ENCODE measurements around the gene SLC6A2. TPM values are rescaled to one million over a fixed set of nuclear protein-coding genes. Genes with fewer than 3 reads are reported as not detected.

The SLC6A2 gene
- total RNA-seq, 1 donor from 2014 or later: not detected

DNA sequence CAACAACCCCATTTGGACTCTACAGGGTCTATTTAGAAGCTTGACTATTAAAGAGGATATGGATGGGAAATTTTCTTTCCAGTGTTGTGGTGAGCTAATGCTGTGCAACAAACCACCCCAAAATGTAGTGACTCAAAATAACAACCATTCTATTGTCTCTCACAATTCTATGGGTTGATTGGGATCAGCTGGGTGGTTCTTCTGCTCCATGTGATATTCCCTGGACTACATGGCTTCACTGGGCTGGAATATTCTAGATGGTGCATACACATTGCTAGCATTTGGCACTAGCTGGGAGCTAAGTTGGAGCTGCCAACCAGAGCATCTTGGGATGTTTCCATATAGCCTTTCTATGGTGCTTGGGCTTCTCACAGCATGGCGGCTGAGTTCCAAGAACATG is 30.2 kb downstream of the SLC6A2 start:
- Histone ChIP-seq H3K27me3 (ENCODE audit: control insufficient read depth, insufficient read depth, low read length) (no peaks in the 10 kb centered on the region), H3K36me3 (ENCODE audit: control insufficient read depth, insufficient read depth, low read length) (no peaks in the 10 kb centered on the region), H3K4me3 (ENCODE audit: low read depth, low read length) (no peak overlapping the region)
- TF ChIP-seq, protein P1, sequence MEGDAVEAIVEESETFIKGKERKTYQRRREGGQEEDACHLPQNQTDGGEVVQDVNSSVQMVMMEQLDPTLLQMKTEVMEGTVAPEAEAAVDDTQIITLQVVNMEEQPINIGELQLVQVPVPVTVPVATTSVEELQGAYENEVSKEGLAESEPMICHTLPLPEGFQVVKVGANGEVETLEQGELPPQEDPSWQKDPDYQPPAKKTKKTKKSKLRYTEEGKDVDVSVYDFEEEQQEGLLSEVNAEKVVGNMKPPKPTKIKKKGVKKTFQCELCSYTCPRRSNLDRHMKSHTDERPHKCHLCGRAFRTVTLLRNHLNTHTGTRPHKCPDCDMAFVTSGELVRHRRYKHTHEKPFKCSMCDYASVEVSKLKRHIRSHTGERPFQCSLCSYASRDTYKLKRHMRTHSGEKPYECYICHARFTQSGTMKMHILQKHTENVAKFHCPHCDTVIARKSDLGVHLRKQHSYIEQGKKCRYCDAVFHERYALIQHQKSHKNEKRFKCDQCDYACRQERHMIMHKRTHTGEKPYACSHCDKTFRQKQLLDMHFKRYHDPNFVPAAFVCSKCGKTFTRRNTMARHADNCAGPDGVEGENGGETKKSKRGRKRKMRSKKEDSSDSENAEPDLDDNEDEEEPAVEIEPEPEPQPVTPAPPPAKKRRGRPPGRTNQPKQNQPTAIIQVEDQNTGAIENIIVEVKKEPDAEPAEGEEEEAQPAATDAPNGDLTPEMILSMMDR (IDR thresholded peaks at IDR 0.05; ENCODE audit: insufficient read depth, low read length, poor library complexity, severe bottlenecking): no peak
- DNase-seq (ENCODE audit: low read depth): no peak

GRCh38 chr16:55686671-55687070 is 30.9 kb downstream of the SLC6A2 start:
- TF ChIP-seq, protein P1 (IDR thresholded peaks at IDR 0.05; ENCODE audit: insufficient read depth, low read length, poor library complexity, severe bottlenecking): no peak
- DNase-seq (ENCODE audit: low read depth): no peak

GRCh38 chr16:55687802-55688201 is 32.0 kb downstream of the SLC6A2 start:
- TF ChIP-seq, protein P1 (IDR thresholded peaks at IDR 0.05; ENCODE audit: insufficient read depth, low read length, poor library complexity, severe bottlenecking): no peak
- Histone ChIP-seq H3K27me3 (ENCODE audit: control insufficient read depth, insufficient read depth, low read length) (no peaks in the 10 kb centered on the region), H3K4me3 (ENCODE audit: low read depth, low read length) (no peak overlapping the region), H3K36me3 (ENCODE audit: control insufficient read depth, insufficient read depth, low read length) (no peaks in the 10 kb centered on the region)
- no peak for DNase-seq (ENCODE audit: low read depth)

More at GRCh38 chr16:55686671-55687070, 30.9 kb downstream of the SLC6A2 start:
- H3K27me3 ChIP-seq (ENCODE audit: control insufficient read depth, insufficient read depth, low read length): no peaks in the 10 kb centered on the region
- no peaks in the 10 kb centered on the region for H3K36me3 ChIP-seq (ENCODE audit: control insufficient read depth, insufficient read depth, low read length)
- no peak overlapping the region for H3K4me3 ChIP-seq (ENCODE audit: low read depth, low read length)

DNA sequence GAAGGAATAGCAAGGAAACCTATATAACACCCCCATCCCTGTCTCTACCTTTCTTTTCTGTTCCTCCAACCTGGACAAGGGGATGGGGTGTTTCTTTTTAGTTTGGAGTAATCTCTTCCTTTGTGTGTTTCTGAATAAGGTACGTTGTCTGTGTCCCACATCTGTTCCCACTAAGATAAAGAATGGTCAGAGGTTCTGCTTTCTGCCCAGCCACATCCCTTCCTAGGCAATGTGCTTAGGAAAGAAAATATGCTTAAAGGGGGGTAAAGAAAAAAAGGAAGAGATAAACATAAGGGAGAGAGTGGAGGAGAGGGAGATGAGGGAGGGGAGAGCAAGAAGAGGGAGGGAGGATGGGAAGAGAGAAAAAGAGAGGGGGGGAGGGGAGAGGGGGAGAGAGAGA is 35.1 kb downstream of the SLC6A2 start:
- TF ChIP-seq, protein P1 (IDR thresholded peaks at IDR 0.05; ENCODE audit: insufficient read depth, low read length, poor library complexity, severe bottlenecking): no peak
- H3K36me3 ChIP-seq (ENCODE audit: control insufficient read depth, insufficient read depth, low read length): no peaks in the 10 kb centered on the region
- DNase-seq (ENCODE audit: low read depth): no peak
- no peak overlapping the region for H3K4me3 ChIP-seq (ENCODE audit: low read depth, low read length)
- H3K27me3 ChIP-seq (ENCODE audit: control insufficient read depth, insufficient read depth, low read length): no peaks in the 10 kb centered on the region

DNA sequence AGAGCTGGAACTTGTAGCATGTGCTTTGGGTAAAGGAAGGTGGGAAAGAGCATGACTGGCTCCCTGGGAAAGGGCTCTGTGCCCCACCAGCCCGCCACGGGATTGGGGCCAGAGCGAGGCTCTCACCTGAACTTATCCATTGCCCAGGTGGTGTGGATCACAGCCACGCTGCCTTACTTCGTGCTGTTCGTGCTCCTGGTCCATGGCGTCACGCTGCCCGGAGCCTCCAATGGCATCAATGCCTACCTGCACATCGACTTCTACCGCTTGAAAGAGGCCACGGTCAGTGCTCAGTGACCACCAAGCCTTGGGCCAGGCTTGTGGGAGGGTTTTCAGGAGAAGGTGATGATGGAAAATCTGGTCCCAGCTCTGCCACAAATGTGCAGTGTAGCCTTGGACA is 36.0 kb downstream of the SLC6A2 start:
- Histone ChIP-seq H3K4me3 (ENCODE audit: low read depth, low read length) (no peak overlapping the region), H3K36me3 (ENCODE audit: control insufficient read depth, insufficient read depth, low read length) (no peaks in the 10 kb centered on the region), H3K27me3 (ENCODE audit: control insufficient read depth, insufficient read depth, low read length) (no peaks in the 10 kb centered on the region)
- DNase-seq (ENCODE audit: low read depth): no peak
- TF ChIP-seq, protein P1 (IDR thresholded peaks at IDR 0.05; ENCODE audit: insufficient read depth, low read length, poor library complexity, severe bottlenecking): no peak

GRCh38 chr16:55695595-55695994 is 39.8 kb downstream of the SLC6A2 start:
- H3K36me3 ChIP-seq (ENCODE audit: control insufficient read depth, insufficient read depth, low read length): no peaks in the 10 kb centered on the region
- no peak for DNase-seq (ENCODE audit: low read depth)
- H3K27me3 ChIP-seq (ENCODE audit: control insufficient read depth, insufficient read depth, low read length): no peaks in the 10 kb centered on the region
- TF ChIP-seq, protein P1 (IDR thresholded peaks at IDR 0.05; ENCODE audit: insufficient read depth, low read length, poor library complexity, severe bottlenecking): no peak
- H3K4me3 ChIP-seq (ENCODE audit: low read depth, low read length): no peak overlapping the region

Measured in kidney epithelial cell (primary cell).